Panc1 (cell line): ENCODE measurements around the gene TNFRSF14. TPM values are rescaled to one million over a fixed set of nuclear protein-coding genes. Genes with fewer than 3 reads are reported as not detected.

Experiments
- ATAC-seq: fragments of 200-7000 bp; cut with Tn5 transposase; 2 replicates; pipeline ENCODE4 v1.9.1; 2020; ENCODE audit warnings: mild to moderate bottlenecking, moderate library complexity
- BruUV-seq: library from RNA; stranded (reverse); fragments of 400-500 nt; replicated peaks from 2 replicates; lab custom pipeline; 2021; lab: Mats Ljungman, UMichigan
- CTCF ChIA-PET: fragments of 300-600 bp; sonication (Branson Sonifier 250); formaldehyde crosslinking; loops from one replicate; lab custom pipeline; 2022; ENCODE audit warnings: antibody characterized with exemption; lab: Charles Lee
- POLR2A ChIA-PET: fragments of 300-600 bp; sonication (Branson Sonifier 250); formaldehyde crosslinking; loops from one replicate; lab custom pipeline; 2022; ENCODE audit warnings: antibody characterized with exemption; lab: Charles Lee
- DNase-seq: peaks from one replicate; pipeline ENCODE4 v3.0.0-alpha.2; 2010; ENCODE audit warnings: low read depth, low spot score
- H3K27ac ChIP-seq: 2 replicates; pipeline ENCODE4 v1.5.1; 2011; ENCODE audit warnings: mild to moderate bottlenecking, low read length, inconsistent platforms
- H3K27me3 ChIP-seq: fragments of 200-500 bp; sonication (Bioruptor generic); 2 replicates; pipeline ENCODE4 v1.6.0; 2014; ENCODE audit warnings: low read length, inconsistent platforms; ENCODE audit not compliant: control insufficient read depth, insufficient read depth
- H3K36me3 ChIP-seq: fragments of 200-500 bp; sonication (Bioruptor generic); 2 replicates; pipeline ENCODE4 v1.5.1; 2014; ENCODE audit warnings: inconsistent platforms, mild to moderate bottlenecking, low read length, moderate library complexity; ENCODE audit not compliant: control insufficient read depth, insufficient read depth
- H3K4me1 ChIP-seq: 2 replicates; pipeline ENCODE4 v1.5.1; 2011; ENCODE audit warnings: inconsistent platforms, mild to moderate bottlenecking, low read length, moderate library complexity; ENCODE audit not compliant: control insufficient read depth, insufficient read depth
- H3K4me3 ChIP-seq, 2 experiments: 2 replicates each; pipeline ENCODE4 v1.5.1; 2011 to 2012; ENCODE audit warnings: low read depth in 2 of 2, low read length in 2 of 2, mild to moderate bottlenecking in 2 of 2, inconsistent platforms in 1 of 2, moderate library complexity in 1 of 2
- H3K9me3 ChIP-seq: fragments of 200-500 bp; sonication (Bioruptor generic); 2 replicates; pipeline ENCODE4 v1.5.1; 2014; ENCODE audit warnings: low read depth, mild to moderate bottlenecking, inconsistent platforms, low read length, moderate library complexity; ENCODE audit not compliant: control insufficient read depth, insufficient read depth
- CTCF ChIP-seq: fragments of 450-650 bp; IDR thresholded peaks from 2 replicates; pipeline ENCODE4 v1.5.1; 2017; ENCODE audit warnings: mild to moderate bottlenecking
- POLR2AphosphoS5 ChIP-seq: IDR thresholded peaks from 2 replicates; pipeline ENCODE4 v1.6.1; 2012; ENCODE audit warnings: mild to moderate bottlenecking, low read depth, low read length, moderate library complexity
- SIN3A ChIP-seq: IDR thresholded peaks from 2 replicates; pipeline ENCODE4 v1.6.1; 2012; ENCODE audit warnings: low read depth, mild to moderate bottlenecking, low read length, moderate library complexity, borderline replicate concordance; ENCODE audit not compliant: insufficient read depth
- TCF7L2 ChIP-seq: IDR thresholded peaks from 2 replicates; pipeline ENCODE4 v1.6.1; 2011; ENCODE audit warnings: mild to moderate bottlenecking, low read depth, low read length, inconsistent platforms
- in situ Hi-C: cut with HindIII; loops from 2 replicates; pipeline ENCODE4 v1.10.0; 2016; ENCODE audit warnings: low sequenced_read_pairs, low pct_unique_long_range_greater_than_20kb
- intact Hi-C: fragments of 100-400 bp; cut with micrococcal nuclease; formaldehyde crosslinking; loops from one replicate; pipeline ENCODE4 v1.10.0; 2022; ENCODE audit not compliant: unreplicated experiment
- total RNA-seq: library from RNA; stranded (reverse); gene quantifications from one replicate; pipeline ENCODE4 v1.2.1, GENCODE V29; 2021; ENCODE audit not compliant: unreplicated experiment
- TF ChIP-seq, protein P1 (sequence below), 2 experiments: IDR thresholded peaks; 2 replicates each; pipeline ENCODE4 v1.6.1; 2011 to 2012; ENCODE audit warnings: low read depth in 2 of 2, control low read depth in 1 of 2, low read length in 1 of 2, mild to moderate bottlenecking in 1 of 2, moderate library complexity in 1 of 2; ENCODE audit not compliant: insufficient read depth in 1 of 2

TNFRSF14 gene
- total RNA-seq, 1 experiment from 2014 or later = 20.1 TPM

GRCh38 chr1:2518528-2518927 lies 37.6 kb upstream of the TNFRSF14 start:
- Histone ChIP-seq H3K9me3 (no peaks in the 10 kb centered on the region), H3K4me3 (no peak overlapping the region), H3K27me3 (no peaks in the 10 kb centered on the region), H3K36me3 (peaks cover 3% of the 10 kb centered on the region), H3K27ac (no peak overlapping the region), H3K4me1 (peaks cover 6% of the 10 kb centered on the region)
- intact Hi-C loops = no loop called here
- DNase-seq (no peak), ATAC-seq (no peak)
- TF ChIP-seq CTCF (no peak), POLR2AphosphoS5 (no peak), TCF7L2 (no peak), SIN3A (no peak)
- TF ChIP-seq, protein P1, sequence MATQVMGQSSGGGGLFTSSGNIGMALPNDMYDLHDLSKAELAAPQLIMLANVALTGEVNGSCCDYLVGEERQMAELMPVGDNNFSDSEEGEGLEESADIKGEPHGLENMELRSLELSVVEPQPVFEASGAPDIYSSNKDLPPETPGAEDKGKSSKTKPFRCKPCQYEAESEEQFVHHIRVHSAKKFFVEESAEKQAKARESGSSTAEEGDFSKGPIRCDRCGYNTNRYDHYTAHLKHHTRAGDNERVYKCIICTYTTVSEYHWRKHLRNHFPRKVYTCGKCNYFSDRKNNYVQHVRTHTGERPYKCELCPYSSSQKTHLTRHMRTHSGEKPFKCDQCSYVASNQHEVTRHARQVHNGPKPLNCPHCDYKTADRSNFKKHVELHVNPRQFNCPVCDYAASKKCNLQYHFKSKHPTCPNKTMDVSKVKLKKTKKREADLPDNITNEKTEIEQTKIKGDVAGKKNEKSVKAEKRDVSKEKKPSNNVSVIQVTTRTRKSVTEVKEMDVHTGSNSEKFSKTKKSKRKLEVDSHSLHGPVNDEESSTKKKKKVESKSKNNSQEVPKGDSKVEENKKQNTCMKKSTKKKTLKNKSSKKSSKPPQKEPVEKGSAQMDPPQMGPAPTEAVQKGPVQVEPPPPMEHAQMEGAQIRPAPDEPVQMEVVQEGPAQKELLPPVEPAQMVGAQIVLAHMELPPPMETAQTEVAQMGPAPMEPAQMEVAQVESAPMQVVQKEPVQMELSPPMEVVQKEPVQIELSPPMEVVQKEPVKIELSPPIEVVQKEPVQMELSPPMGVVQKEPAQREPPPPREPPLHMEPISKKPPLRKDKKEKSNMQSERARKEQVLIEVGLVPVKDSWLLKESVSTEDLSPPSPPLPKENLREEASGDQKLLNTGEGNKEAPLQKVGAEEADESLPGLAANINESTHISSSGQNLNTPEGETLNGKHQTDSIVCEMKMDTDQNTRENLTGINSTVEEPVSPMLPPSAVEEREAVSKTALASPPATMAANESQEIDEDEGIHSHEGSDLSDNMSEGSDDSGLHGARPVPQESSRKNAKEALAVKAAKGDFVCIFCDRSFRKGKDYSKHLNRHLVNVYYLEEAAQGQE (IDR thresholded peaks at IDR 0.05; ENCODE audit: insufficient read depth in 1 of 2, low read depth in 2 of 2, low read length in 1 of 2) = no peak
- no TSS peak for BruUV-seq
- ChIA-PET CTCF (no interaction called here), POLR2A (interaction anchor here (0.5 kb wide), 1 partner anchor 8 kb away, joined by 5 read pairs; no protein-coding TSS in a partner anchor)
- in situ Hi-C loops = no loop called here

- no peaks in the 10 kb centered on the region for H3K9me3 ChIP-seq
- no TSS peak for BruUV-seq
- DNase-seq = no peak
- TF ChIP-seq CTCF = no peak
- TF ChIP-seq POLR2AphosphoS5 = no peak
- TF ChIP-seq TCF7L2 = no peak
- no peak for TF ChIP-seq SIN3A
- TF ChIP-seq, protein P1 (IDR thresholded peaks at IDR 0.05; ENCODE audit: insufficient read depth in 1 of 2, low read depth in 2 of 2, low read length in 1 of 2) = no peak
- no peaks in the 10 kb centered on the region for H3K27me3 ChIP-seq
- H3K4me3 ChIP-seq = no peak overlapping the region
- ChIA-PET POLR2A (no interaction called here), CTCF (no interaction called here)
- no peak overlapping the region for H3K27ac ChIP-seq
- intact Hi-C loops (no loop called here), in situ Hi-C loops (no loop called here)
- H3K36me3 ChIP-seq = peaks cover 3% of the 10 kb centered on the region
- peaks cover 13% of the 10 kb centered on the region for H3K4me1 ChIP-seq
- no peak for ATAC-seq
Measured at GRCh38 chr1:2519029-2519685, 37.0 kb upstream of the TNFRSF14 start.
